Hepatocyte (in vitro differentiated cells): ENCODE measurements around the gene GNG7. TPM values are rescaled to one million over a fixed set of nuclear protein-coding genes. Genes with fewer than 3 reads are reported as not detected.
"Not testable (repeated sequence)": the region's sequence is repeated elsewhere in the genome, so short reads cannot be mapped to it uniquely, and the experiment has no call there.

Experiments
- DNase-seq: peaks from one replicate; pipeline ENCODE4 v3.0.0-alpha.2; 2016; ENCODE audit warnings: low spot score
- H2AFZ ChIP-seq: fragments of 200-600 bp; sonication (generic); 2 replicates; pipeline ENCODE4 v1.6.0; 2016; ENCODE audit warnings: antibody characterized with exemption, mild to moderate bottlenecking
- H3K27ac ChIP-seq: fragments of 200-600 bp; sonication (generic); 2 replicates; pipeline ENCODE4 v1.5.1; 2016; ENCODE audit warnings: mild to moderate bottlenecking
- H3K27me3 ChIP-seq: fragments of 200-600 bp; sonication (generic); 2 replicates; pipeline ENCODE4 v1.6.1; 2016
- H3K36me3 ChIP-seq: fragments of 200-600 bp; sonication (generic); replicated peaks from 2 replicates; pipeline ENCODE4 v1.5.1; 2016; ENCODE audit warnings: low read depth; ENCODE audit not compliant: insufficient read depth
- H3K4me1 ChIP-seq: fragments of 200-600 bp; sonication (generic); 2 replicates; pipeline ENCODE4 v1.5.1; 2016; ENCODE audit warnings: mild to moderate bottlenecking, moderate library complexity; ENCODE audit not compliant: insufficient read depth
- H3K4me2 ChIP-seq: fragments of 200-600 bp; sonication (generic); 2 replicates; pipeline ENCODE4 v1.6.0; 2016
- H3K4me3 ChIP-seq: fragments of 200-600 bp; sonication (generic); 2 replicates; pipeline ENCODE4 v1.5.1; 2016; ENCODE audit warnings: mild to moderate bottlenecking
- H3K79me2 ChIP-seq: fragments of 200-600 bp; sonication (generic); 2 replicates; pipeline ENCODE4 v1.6.0; 2017; ENCODE audit warnings: mild to moderate bottlenecking
- H3K9me2 ChIP-seq: fragments of 200-600 bp; sonication (generic); replicated peaks from 2 replicates; pipeline ENCODE4 v1.6.0; 2017; ENCODE audit warnings: mild to moderate bottlenecking; ENCODE audit not compliant: insufficient read depth
- H3K9me3 ChIP-seq: fragments of 200-600 bp; sonication (generic); 2 replicates; pipeline ENCODE4 v1.5.1; 2016; ENCODE audit warnings: low read depth, mild to moderate bottlenecking
- H4K20me1 ChIP-seq: fragments of 200-600 bp; sonication (generic); 2 replicates; pipeline ENCODE4 v1.6.0; 2016; ENCODE audit warnings: mild to moderate bottlenecking; ENCODE audit not compliant: insufficient read depth, poor library complexity, severe bottlenecking
- EZH2 ChIP-seq: fragments of 200-600 bp; sonication (generic); IDR thresholded peaks from 2 replicates; pipeline ENCODE4 v1.6.1; 2016; ENCODE audit warnings: antibody characterized with exemption, mild to moderate bottlenecking, borderline replicate concordance
- EZH2phosphoT487 ChIP-seq: fragments of 200-600 bp; sonication (generic); IDR thresholded peaks from one replicate; pipeline ENCODE4 v1.6.1; 2018; ENCODE audit warnings: antibody characterized with exemption, mild to moderate bottlenecking, low read depth, moderate library complexity; ENCODE audit not compliant: unreplicated experiment, severe bottlenecking
- WGBS: methylation state at CpG from one replicate; pipeline ENCODE4 v1.1.6; 2016; ENCODE audit warnings: low lambda C conversion rate; ENCODE audit errors: missing lambda C conversion rate; 5-methylcytosine and 5-hydroxymethylcytosine counted together
- polyA plus RNA-seq: library from polyadenylated mRNA; unstranded; fragments of >200 nt; fragmentation: Nextera tagmentation; extraction: Ambion mirVana; gene quantifications from 2 replicates; pipeline ENCODE4 v1.2.1, GENCODE V29; 2016
- total RNA-seq: library from RNA; depleted of rRNA; stranded (reverse); fragments of >200 nt; gene quantifications from 2 replicates; pipeline ENCODE4 v1.2.3, GENCODE V29; 2014
- TF ChIP-seq, protein P1 (sequence below): fragments of 200-600 bp; sonication (generic); IDR thresholded peaks from 2 replicates; pipeline ENCODE4 v1.5.1; 2016; ENCODE audit warnings: antibody characterized with exemption, mild to moderate bottlenecking; ENCODE audit not compliant: poor library complexity

The GNG7 gene
- total and polyA plus RNA-seq, 2 experiments from 2014 or later, result 1.2 to 1.9 TPM

DNA sequence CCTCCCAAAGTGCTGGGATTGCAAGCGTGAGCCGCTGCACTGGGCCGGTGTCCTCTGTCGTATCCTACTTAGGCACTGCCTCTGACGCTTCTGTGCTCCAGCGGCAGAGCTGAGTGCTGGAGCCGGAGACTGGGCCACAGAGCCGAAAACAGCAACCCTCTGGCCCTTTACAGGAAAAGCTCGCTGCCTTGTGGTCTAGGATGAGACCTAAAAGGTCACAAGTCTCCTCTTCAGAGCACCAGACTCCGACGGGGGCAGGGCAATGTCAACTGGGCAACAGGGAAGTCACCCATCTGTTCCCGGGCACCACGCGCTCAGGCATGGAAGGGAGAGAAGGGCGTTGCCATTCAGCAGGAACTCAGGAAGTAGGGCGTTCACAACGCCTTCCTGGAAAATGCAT is 134.9 kb downstream of the GNG7 start:
- H3K79me2 ChIP-seq, result no peaks in the 10 kb centered on the region
- no peaks in the 10 kb centered on the region for H3K9me2 ChIP-seq
- no peak for DNase-seq
- TF ChIP-seq, protein P1, sequence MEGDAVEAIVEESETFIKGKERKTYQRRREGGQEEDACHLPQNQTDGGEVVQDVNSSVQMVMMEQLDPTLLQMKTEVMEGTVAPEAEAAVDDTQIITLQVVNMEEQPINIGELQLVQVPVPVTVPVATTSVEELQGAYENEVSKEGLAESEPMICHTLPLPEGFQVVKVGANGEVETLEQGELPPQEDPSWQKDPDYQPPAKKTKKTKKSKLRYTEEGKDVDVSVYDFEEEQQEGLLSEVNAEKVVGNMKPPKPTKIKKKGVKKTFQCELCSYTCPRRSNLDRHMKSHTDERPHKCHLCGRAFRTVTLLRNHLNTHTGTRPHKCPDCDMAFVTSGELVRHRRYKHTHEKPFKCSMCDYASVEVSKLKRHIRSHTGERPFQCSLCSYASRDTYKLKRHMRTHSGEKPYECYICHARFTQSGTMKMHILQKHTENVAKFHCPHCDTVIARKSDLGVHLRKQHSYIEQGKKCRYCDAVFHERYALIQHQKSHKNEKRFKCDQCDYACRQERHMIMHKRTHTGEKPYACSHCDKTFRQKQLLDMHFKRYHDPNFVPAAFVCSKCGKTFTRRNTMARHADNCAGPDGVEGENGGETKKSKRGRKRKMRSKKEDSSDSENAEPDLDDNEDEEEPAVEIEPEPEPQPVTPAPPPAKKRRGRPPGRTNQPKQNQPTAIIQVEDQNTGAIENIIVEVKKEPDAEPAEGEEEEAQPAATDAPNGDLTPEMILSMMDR, result no peak
- TF ChIP-seq EZH2phosphoT487 (no peak), EZH2 (no peak)
- no peaks in the 10 kb centered on the region for H3K36me3 ChIP-seq
- H3K27me3 ChIP-seq, result no peaks in the 10 kb centered on the region
- H3K9me3 ChIP-seq, result no peaks in the 10 kb centered on the region
- H3K4me1 ChIP-seq, result no peaks in the 10 kb centered on the region
- no peak overlapping the region for H3K27ac ChIP-seq
- no peak overlapping the region for H3K4me2 ChIP-seq
- H2AFZ ChIP-seq, result no peak overlapping the region
- H3K4me3 ChIP-seq, result no peak overlapping the region
- WGBS, result 85% methylated on average over 17 of the region's 17 CpGs
- H4K20me1 ChIP-seq, result no peaks in the 10 kb centered on the region

DNA sequence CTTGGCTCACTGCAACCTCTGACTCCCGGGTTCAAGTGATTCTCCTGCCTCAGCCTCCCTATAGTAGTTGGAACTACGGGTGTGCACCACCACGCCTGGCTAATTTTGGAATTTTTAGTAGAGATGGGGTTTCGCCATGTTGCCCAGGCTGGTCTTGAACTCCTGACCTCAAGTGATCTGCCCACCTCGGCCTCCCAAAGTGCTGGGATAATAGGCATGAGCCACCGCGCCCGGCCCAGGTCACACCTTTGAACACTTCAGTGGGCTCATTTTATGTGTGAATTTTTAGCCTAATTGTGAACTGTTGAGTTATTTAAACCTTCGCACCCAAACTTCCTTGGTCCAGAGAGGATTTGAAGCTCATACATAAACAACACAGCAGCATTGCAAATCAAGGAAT is 138.9 kb downstream of the GNG7 start:
- not testable (repeated sequence) for H3K4me3 ChIP-seq, H3K79me2 ChIP-seq, H3K4me2 ChIP-seq, H2AFZ ChIP-seq, H3K27ac ChIP-seq, H3K9me3 ChIP-seq, H3K4me1 ChIP-seq, DNase-seq, H3K36me3 ChIP-seq, H4K20me1 ChIP-seq, H3K9me2 ChIP-seq, H3K27me3 ChIP-seq
- WGBS, result 98% methylated on average over 9 of the region's 9 CpGs

DNA sequence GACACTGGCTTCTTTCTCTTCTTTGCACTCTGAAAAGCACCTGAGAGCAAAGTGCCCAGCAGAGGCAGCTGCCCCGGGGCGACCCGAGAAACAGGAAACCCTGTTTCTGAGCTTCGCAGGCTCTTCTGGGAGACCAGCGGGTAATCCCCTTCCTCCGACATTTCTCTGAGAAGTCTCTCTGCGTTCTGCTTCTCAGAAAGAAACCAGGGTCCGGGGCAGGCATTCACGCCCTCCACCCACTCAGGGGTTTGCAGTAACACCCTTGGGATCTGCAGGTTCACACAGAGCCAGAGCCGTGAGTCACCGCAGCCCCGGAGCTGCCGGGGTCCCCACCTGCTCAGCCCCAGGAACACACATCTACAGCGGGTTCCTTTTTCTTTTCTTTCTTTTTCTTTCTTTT is 140.6 kb downstream of the GNG7 start:
- WGBS, result 66% methylated on average over 14 of the region's 14 CpGs
- no peaks in the 10 kb centered on the region for H4K20me1 ChIP-seq
- H3K9me2 ChIP-seq, result no peaks in the 10 kb centered on the region
- no peaks in the 10 kb centered on the region for H3K79me2 ChIP-seq
- H2AFZ ChIP-seq, result no peak overlapping the region
- no peaks in the 10 kb centered on the region for H3K4me1 ChIP-seq
- H3K27ac ChIP-seq, result no peak overlapping the region
- no peak for DNase-seq
- H3K36me3 ChIP-seq, result no peaks in the 10 kb centered on the region
- no peak overlapping the region for H3K4me2 ChIP-seq
- TF ChIP-seq, protein P1, result no peak
- TF ChIP-seq EZH2 (no peak), EZH2phosphoT487 (no peak)
- H3K4me3 ChIP-seq, result no peak overlapping the region
- no peaks in the 10 kb centered on the region for H3K27me3 ChIP-seq
- no peaks in the 10 kb centered on the region for H3K9me3 ChIP-seq

DNA sequence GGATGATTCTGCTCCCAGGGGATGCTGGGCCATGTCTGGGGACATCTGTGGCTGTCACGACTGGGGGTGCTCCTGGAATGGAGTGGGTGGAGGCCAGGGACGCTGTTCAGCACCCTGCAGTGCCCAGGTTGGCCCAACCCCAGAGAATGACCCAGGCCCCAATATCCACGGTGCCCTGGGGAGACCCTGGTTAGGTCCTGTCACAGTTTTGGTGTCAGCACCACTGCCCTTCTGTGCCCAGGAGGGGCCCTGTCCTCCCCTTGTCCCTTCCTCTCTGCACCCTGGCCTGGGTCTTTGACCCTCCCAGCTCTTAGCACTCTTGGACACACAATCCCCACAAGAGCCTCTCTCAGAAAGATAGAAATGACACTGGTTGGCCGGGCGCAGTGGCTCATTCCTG is 141.3 kb downstream of the GNG7 start:
- Histone ChIP-seq H3K79me2 (no peaks in the 10 kb centered on the region), H3K36me3 (no peaks in the 10 kb centered on the region), H3K4me1 (no peaks in the 10 kb centered on the region), H4K20me1 (no peaks in the 10 kb centered on the region), H3K9me2 (no peaks in the 10 kb centered on the region), H3K27ac (no peak overlapping the region), H3K4me2 (no peak overlapping the region), H3K9me3 (no peaks in the 10 kb centered on the region), H3K4me3 (no peak overlapping the region), H3K27me3 (no peaks in the 10 kb centered on the region), H2AFZ (no peak overlapping the region)
- no peak for TF ChIP-seq EZH2
- TF ChIP-seq, protein P1, result no peak
- TF ChIP-seq EZH2phosphoT487, result no peak
- 96% methylated on average over 5 of the region's 5 CpGs for WGBS
- no peak for DNase-seq
